NCI-H1694 (cell line): ENCODE results near the gene RUNX2.

Experiments used
- DNase-seq: peaks from one replicate; lab custom pipeline; 2025; lab: John Stamatoyannopoulos, UW

Gene RUNX2

GRCh38 chr6:45434381-45434700 is 106.2 kb downstream of the RUNX2 start:
- DNase-seq, result no peak

- DNase-seq, result no peak
Measured at GRCh38 chr6:45436544-45437438, 108.7 kb downstream of the RUNX2 start.

GRCh38 chr6:45437439-45437815 is 109.3 kb downstream of the RUNX2 start:
- DNase-seq, result no peak

GRCh38 chr6:45438151-45438550 is 110.0 kb downstream of the RUNX2 start:
- no peak for DNase-seq

GRCh38 chr6:45438849-45439406 is 110.8 kb downstream of the RUNX2 start:
- DNase-seq, result no peak

- no peak for DNase-seq
Measured at GRCh38 chr6:45439459-45439858, 111.3 kb downstream of the RUNX2 start.

GRCh38 chr6:45439861-45440388 is 111.8 kb downstream of the RUNX2 start:
- DNase-seq, result no peak

- no peak for DNase-seq
Measured at GRCh38 chr6:45441851-45442453, 113.8 kb downstream of the RUNX2 start.

- no peak for DNase-seq
Measured at GRCh38 chr6:45442716-45443115, 114.6 kb downstream of the RUNX2 start.

GRCh38 chr6:45445364-45445748 is 117.2 kb downstream of the RUNX2 start:
- no peak for DNase-seq

GRCh38 chr6:45445749-45446549 is 117.8 kb downstream of the RUNX2 start:
- no peak for DNase-seq

- no peak for DNase-seq
Measured at GRCh38 chr6:45447005-45447404, 118.9 kb downstream of the RUNX2 start.

GRCh38 chr6:45447716-45448115 is 119.6 kb downstream of the RUNX2 start:
- no peak for DNase-seq

- DNase-seq, result no peak
Measured at GRCh38 chr6:45448417-45449389, 120.6 kb downstream of the RUNX2 start.

- no peak for DNase-seq
Measured at GRCh38 chr6:45450132-45450531, 122.0 kb downstream of the RUNX2 start.

- DNase-seq, result no peak
Measured at GRCh38 chr6:45450831-45451230, 122.7 kb downstream of the RUNX2 start.

GRCh38 chr6:45454008-45454911 is 126.1 kb downstream of the RUNX2 start:
- DNase-seq, result no peak

GRCh38 chr6:45455408-45455807 is 127.3 kb downstream of the RUNX2 start:
- DNase-seq, result no peak

GRCh38 chr6:45457141-45457540 is 129.0 kb downstream of the RUNX2 start:
- DNase-seq, result no peak

- no peak for DNase-seq
Measured at GRCh38 chr6:45458672-45459071, 130.5 kb downstream of the RUNX2 start.
